ENCODE measurements around the gene CHCHD5.
"Not testable (repeated sequence)": the region's sequence is repeated elsewhere in the genome, so short reads cannot be mapped to it uniquely, and the experiment has no call there.

Gene CHCHD5

DNA sequence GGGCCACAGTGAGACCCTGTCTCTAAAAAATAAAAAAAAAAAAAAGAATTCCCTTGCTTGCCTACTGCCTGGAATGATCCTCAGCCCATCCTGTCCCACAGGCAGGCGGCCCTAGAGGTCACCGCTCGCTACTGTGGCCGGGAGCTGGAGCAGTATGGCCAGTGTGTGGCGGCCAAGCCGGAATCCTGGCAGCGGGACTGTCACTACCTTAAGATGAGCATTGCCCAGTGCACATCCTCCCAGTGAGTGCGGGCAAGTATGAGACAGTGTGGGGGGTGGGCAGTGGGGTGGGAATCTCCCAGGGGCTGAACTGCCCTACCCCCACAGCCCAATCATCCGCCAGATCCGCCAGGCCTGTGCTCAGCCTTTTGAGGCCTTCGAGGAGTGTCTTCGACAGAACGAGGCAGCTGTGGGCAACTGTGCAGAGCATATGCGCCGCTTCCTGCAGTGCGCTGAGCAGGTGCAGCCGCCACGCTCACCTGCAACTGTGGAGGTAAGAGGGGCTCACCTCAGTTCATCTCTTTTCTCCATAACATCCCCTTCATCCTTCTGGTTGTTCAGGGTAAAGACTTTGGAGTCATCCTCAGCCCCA is 1.6 kb downstream of the CHCHD5 start:
- no peak for DNase-seq (ENCODE audit: low read depth in 2 of 2)

DNA sequence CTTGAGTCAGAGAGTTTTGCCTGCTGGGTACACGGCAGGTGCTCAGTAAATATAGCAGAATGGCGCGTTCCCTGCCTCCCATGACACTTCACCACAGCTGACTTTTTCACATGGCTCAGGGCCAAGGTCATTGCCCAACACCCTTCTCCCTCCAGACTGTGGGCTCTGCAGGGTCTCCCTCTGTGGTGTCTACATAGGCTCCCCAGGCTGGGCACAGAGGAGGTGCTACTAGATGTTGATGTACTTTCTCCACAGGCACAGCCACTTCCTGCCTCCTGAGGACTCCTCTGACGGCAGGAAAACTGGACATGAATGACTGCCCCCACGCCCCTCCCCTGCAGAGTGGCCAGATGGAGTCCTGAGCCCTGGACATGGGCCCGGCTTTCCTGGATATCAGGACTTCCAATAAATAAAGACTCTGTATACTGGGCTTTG is 4.2 kb downstream of the CHCHD5 start:
- no peak for DNase-seq (ENCODE audit: low read depth in 2 of 2)

DNA sequence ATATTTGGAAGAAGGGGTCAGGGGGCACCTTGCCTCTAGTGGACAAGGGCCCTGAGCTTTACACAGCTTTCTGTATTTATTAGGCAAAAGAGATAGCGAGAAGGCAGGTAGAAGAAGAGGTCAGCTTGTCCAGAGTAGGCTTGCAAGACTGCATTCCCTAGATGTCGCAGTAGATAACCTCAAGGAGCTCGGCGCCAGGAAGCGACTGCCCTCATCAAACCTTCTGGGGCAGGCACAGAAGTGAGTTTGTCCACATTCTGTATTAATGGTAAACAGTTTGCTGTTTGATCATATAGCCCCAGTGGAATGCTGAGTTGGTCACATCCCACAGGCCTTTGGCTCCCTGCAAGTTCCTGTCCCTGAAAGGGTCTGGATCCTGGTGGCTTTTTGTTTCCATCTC is 7.0 kb downstream of the CHCHD5 start:
- no peak for DNase-seq (ENCODE audit: low read depth in 2 of 2)

DNA sequence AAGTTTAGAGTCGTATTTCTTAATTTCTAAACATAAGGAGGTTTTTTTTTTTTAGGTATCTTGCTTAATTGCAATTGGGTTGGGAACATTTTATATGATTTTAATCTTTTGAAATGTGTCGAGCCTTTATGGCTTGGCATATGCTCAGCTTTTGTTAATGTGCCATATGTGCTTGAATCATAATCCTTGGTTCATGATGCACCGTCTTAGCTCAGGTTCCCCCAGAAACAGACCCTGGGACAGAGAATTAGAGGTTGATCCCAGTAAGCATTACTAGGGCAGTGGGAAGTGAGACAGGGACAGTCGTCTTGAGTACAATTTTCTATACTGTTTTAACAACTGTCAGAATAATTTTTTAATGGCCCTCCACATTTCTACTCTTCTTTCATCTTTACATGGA is 9.3 kb downstream of the CHCHD5 start:
- DNase-seq (ENCODE audit: low read depth in 2 of 2) = no peak

DNA sequence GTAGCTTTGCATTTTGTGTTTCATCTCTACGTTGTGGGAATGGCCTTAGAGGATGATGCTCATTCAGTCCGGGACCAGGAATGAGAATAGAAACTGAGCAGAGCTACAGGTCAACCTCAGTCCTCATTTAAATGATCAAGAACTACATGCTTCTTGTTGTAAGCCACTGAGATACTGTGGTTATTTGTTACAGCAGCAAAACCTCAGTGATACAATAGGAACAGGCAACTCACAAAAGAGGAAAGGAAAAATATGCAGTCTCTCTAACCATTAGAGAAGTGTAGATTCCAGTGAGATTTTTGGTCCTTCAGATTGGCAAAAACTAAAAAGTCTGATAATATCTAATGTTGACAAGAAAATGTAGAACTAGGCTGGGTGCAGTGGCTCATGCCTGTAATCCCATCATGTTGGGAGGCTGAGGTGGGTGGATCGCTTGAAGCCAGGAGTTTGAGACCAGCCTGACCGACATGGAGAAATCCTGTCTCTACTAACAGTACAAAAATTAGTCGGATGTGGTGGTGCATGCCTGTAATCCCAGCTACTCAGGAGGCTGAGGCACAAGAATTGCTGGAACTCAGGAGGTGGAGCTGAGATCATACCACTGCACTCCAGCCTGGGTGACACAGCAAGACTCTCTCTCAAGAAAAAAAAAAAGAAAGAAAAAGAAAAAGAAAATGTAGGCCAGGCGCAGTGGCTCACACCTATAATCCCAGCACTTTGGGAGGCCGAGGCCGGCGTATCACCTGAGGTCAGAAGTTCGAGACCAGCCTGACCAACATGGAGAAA is 13.3 kb downstream of the CHCHD5 start:
- DNase-seq (ENCODE audit: low read depth in 2 of 2) = no peak

DNA sequence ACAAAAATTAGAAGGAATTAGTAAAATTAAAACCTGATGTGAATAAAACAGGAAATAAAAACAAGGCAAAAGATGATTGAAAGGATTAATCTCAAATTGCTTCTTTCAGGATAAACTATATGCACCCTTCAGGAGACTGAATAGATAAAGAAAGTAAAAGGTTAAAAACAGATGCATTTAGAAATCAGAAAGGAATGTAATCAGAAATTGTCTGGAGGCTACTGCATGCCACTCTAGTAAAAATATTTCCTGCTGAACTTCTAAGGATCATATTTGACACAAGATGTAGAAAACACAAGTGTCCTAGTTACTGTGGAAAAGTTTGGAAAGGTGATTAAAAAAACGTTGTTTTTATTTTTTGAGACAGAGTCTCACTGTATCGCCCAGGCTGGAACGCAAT is 16.2 kb downstream of the CHCHD5 start:
- no peak for DNase-seq (ENCODE audit: low read depth in 2 of 2)

DNA sequence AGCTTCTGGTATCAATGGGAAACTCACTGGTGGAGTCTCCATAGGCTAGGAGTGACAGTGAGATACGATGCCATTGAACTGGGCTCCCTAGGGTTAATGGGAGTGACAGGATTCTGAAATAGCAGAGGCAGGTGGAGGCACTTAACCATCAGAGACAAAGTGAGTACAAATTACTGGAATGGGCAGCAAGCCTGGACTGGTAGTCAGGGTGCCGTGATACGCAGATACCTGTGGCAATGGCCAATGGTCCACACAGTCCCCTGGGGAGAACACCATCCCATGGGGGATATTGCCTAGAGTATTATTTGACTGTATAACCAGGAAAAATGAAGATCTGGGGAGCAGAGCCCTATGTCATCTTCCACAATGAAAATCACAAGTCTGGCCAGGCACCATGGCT is 17.3 kb downstream of the CHCHD5 start:
- no peak for DNase-seq (ENCODE audit: low read depth in 2 of 2)

DNA sequence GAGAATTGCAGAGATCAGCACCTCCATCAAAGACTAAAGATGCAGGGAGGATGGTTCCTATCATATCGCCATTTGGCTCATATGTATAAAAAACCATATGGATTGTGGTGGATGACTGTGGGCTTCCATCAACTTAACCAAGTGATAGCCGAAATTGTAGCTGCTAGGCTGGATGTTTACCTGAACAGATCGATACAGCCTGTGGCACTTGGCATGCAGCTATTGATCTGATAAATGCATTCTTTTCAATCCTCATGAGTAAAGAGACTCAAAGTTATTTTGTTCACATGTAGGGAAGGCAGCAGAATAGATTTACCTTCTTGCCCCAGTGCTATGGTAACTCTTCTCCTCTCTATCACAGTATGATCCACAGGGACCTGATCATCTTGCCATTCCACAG is 18.5 kb downstream of the CHCHD5 start:
- DNase-seq (ENCODE audit: low read depth in 2 of 2) = no peak

DNA sequence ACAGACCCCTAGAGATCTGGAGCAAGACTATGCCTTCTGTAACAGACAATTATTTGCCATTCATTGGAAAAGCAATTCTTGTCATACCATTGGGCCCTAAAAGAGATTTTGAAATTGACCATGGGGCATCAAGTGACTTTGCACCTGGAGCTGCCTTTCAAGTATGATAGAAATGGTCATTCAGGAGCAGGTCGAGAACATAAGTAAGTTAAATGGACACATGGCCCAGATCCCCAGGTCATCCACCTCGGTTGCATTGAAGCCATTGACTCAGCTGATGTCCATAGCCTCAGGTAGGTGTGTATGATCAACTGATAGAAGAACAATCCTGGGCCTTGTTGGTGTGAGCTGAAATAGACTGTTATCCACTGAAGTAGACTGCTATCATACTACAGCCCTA is 19.3 kb downstream of the CHCHD5 start:
- no peak for DNase-seq (ENCODE audit: low read depth in 2 of 2)

DNA sequence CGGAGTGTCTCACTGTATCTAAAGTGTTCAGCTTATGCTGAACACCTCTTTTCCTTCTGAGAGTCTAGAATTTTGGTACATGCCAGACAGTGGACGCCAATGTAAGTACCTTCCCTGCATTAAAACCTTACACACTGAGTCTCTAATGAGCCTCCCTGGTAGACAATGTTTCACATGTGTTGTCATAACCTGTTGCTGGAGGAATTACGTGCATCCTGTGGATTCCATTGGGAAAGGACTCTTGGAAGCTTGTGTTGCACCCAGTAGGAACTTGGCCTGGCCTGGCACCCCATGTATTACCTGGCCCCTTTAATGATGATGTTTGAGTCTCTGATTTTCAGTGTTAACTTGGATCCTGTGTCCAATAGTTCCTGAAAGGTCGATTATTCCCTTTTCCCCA is 20.5 kb downstream of the CHCHD5 start:
- DNase-seq (ENCODE audit: low read depth in 2 of 2) = no peak

DNA sequence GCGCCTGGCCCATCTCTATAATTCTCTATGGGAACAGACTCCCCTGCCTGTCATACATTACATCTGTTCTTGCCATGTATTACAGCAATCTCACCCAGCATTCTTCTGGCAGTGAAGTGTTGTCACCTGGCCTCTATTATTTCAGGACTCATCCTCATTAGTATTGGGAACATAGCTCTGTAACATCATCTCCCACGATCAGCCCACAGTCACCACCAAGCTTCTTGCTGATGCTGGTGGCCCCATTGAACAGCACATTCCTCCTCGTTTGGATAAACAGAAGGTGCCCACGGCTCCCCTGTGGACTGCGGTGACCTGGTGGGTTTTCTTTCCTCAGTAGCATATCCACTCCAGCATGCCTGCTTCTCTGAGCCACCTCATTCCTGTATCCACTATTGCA is 21.5 kb downstream of the CHCHD5 start:
- DNase-seq (ENCODE audit: low read depth in 2 of 2) = no peak

DNA sequence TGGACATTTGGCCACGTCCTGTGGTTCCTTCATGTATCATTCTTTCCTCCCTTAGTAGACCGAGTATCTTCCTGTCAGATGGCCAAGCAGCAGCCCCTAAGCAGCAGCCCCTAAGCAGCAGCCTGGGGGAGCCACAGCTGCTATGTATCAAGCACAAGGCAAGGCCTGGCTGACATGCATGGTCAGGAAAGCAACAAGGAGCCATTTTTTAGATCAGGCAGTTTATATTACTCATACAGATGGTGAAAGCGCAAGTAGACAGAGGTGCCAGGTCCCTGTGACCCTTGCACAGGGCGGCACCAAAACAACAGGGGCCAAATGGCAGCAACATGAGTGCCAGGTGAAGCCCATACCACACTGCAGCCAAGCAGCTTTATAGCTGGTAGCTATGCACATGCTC is 22.1 kb downstream of the CHCHD5 start:
- no peak for DNase-seq (ENCODE audit: low read depth in 2 of 2)

DNA sequence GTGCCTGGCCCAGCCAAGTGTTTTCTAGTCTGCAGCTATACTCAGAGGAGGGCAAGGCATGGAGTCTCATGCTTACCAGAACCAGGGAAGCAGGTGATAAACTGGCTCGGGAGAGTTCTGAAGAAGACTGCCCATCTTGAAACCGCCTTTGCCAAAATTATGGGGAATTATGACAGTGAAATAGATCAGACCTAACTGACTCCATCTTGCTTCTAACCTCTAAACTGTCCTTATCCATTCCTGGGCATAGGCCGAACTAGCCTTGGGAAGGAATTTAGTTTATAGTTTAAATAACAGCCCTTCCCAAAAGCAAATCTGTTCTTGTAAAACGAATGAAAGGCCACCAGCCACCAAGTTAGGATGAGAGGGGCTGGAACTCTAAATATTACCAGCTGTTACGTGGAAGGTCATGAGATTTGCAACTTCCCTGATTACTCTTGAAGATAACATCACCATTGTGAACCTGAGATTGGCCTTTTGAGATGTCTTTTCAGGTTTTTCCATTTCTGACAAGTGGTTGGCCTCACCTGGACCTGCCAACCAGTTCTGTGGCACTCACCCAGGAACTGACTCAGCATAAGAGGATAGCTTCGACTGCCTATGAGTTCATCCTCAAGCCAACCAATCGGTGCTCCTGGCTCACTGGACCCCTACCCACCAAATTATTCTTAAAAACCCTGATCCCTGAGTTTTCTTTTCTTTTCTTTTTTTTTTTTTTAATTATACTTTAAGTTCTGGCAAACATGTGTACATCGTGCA is 23.4 kb downstream of the CHCHD5 start:
- no peak for DNase-seq (ENCODE audit: low read depth in 2 of 2)

DNA sequence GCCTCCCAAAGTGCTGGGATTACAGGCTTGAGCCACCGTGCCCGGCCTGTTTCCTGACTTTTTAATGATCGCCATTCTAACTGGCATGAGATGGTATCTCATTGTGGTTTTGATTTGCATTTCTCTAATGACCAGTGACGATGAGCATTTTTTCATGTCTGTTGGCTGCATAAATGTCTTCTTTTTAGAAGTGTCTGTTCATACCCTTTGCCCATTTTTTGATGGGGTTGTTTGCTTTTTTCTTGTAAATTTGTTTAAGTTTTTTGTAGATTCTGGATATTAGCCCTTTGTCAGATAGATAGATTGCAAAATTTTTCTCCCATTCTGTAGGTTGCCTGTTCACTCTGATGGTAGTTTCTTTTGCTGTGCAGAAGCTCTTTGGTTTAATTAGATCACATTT is 24.9 kb downstream of the CHCHD5 start:
- not testable (repeated sequence) for DNase-seq (ENCODE audit: low read depth in 2 of 2)

DNA sequence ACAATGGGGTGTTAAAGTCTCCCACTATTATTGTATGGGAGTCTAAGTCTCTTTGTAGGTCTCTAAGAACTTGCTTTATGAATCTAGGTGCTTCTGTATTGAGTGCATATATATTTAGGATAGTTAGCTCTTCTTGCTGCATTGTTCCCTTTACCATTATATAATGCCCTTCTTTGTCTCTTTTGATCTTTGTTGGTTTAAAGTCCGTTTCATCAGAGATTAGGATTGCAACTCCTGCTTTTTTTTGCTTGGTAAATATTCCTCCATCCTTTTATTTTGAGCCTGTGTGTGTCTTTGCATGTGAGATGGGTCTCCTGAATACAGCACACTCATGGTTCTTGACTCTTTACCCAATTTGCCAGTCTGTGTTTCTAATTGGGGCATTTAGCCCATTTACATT is 27.9 kb downstream of the CHCHD5 start:
- DNase-seq (ENCODE audit: low read depth in 2 of 2) = not testable (repeated sequence)

DNA sequence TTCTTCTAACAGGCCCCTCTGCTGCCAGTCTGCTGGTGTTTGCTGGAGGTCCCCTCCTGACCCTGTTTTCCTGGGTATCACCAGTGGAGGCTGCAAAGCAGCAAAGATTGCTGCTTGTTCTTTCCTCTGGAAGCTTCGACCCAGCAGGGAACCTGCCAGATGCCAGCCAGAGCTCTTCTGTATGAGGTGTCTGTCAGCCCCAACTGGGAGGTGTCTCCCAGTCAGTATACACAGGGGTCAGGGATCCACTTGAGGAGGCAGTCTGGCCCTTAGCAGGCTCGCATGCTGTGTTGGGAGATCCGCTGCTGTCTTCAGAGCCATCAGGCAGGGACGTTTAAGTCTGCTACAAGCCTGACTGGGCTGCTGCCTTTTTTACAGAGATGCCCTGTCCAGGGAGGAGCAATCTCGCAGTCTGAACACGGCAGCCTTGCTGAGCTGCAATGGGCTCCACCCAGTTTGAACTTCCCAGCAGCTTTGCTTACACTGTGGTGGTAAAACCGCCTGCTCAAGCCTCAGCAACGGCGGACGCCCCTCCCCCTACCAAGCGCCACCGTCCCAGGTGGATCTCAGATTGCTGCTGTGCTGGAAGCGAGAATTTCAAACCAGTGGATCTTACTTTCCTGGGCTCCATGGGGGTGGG is 29.9 kb downstream of the CHCHD5 start:
- no peak for DNase-seq (ENCODE audit: low read depth in 2 of 2)

DNA sequence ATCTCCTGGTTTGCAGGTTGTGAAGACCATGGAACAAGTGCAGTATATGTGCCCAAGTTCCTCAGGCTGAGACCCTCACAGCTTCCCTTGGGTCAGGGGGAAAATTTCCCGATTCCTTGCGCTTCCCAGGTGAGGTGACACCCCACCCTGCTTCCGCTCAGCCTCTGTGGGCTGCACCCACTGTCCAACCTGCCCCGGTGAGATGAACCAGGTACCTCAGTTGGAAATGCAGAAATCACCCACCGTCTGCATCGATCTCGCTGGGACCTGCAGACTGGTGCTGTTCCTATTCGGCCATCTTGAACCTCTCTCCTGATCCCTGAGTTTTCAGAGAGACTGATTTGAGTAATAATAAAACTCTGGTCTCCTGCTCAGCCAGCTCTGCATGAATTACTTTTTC is 30.6 kb downstream of the CHCHD5 start:
- no peak for DNase-seq (ENCODE audit: low read depth in 2 of 2)

DNA sequence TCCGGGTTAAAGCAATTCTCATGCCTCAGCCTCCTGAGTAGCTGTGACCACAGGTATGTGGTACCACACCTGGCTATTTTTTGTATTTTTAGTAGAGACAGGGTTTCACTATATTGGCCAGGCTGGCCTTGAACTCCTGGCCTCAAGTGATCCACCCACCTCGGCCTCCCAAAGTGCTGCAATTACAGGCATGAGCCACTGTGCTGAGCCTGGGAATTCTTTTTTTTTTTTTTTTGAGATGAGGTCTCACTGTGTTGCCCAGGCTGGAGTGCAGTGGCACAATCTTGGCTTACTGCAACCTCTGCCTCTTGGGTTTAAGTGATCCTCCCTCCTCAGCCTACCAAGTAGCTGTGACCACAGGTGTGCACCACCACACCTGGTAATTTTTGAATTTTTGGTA is 31.4 kb downstream of the CHCHD5 start:
- not testable (repeated sequence) for DNase-seq (ENCODE audit: low read depth in 2 of 2)

DNA sequence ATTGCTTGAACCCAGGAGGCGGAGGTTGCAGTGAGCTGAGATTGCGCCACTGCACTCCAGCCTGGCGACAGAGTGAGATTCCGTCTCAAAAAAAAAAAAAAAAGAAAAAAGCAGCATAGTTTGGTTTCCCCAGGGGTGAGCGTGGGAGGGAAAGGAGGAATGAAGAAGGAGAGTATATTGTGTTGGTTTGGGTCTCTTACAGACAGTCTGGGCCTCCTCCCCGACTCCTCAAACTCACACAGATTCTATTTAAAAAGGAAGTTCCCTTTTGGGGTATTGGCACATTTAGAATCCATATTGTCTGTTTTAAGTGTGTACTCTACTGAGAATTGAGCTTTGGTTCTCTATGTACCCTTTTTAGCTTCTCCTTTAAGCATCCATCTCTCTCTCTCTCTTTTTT is 34.0 kb downstream of the CHCHD5 start:
- no peak for DNase-seq (ENCODE audit: low read depth in 2 of 2)

DNA sequence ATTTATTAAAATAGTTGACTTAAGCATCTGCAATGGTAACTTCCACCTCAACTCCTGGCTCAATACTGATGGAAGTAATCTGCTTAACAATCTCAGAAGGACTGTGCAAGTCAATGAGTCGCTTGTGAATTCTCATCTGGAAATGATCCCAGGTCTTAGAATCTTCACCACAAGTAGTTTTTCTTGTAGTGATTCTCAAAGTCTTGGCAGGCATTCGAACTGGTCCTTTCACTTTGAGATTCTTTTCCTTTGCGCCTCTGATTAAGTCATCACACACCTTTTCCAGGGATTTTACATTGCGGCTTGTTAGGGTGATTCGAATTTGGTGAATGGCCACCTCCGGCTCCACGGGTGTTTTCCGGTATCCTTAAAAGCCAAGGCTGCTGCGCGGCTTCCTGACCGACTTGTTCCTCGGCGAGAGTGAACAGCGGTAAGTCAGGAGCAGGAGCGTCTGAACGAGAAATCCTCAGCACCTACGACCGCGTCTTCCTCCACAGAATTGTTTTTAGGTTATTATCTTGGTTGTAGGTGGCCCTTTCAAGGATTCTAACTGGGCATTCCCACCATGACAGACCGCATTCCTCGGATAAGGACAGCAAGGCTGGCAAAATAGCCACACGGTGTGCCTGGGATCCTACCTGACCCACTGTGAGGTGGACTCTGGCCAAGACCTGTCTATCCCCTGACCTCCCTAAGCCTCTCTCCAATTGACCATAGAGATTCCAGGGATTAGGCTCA is 37.5 kb downstream of the CHCHD5 start:
- DNase-seq (ENCODE audit: low read depth in 2 of 2) = peak; percentile 67 to 74

DNA sequence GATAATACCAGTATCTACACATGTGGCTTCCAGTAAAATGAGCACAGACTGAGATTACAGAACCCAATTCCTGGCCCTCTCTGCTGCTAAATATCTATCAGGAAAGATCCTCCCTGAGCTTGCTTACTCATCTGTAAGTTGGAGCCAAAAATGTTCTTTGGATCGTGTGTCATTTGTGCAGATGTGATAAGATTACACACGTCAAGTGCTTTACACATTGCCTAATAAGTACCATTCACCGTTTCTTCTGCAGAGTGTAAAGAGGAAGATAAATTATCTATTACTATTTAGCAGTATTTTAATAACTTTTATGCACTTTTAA is 38.1 kb downstream of the CHCHD5 start:
- DNase-seq (ENCODE audit: low read depth in 2 of 2) = peak; percentile 90

All from fibroblast of skin of left quadriceps (primary cell).